HepG2 (cell line): Measurements from ENCODE around the gene TEDC1. TPM values are rescaled to one million over a fixed set of nuclear protein-coding genes. Genes with fewer than 3 reads are reported as not detected.
A peak's percentile ranks its signal among the peaks of the same experiment; 100 is the strongest.

Experiments used
- ATAC-seq: fragments of 200-7000 bp; cut with Tn5 transposase; 3 replicates; pipeline ENCODE4 v1.9.1; 2020; ENCODE audit warnings: mild to moderate bottlenecking, moderate library complexity
- BruUV-seq: library from RNA; stranded (reverse); fragments of 400-500 nt; replicated peaks from 2 replicates; lab custom pipeline; 2021; lab: Mats Ljungman, UMichigan
- CTCF ChIA-PET: fragments of 300-600 bp; formaldehyde crosslinking; extraction: SDS; loops from one replicate; lab custom pipeline; 2021; ENCODE audit warnings: low total read pairs, inconsistent platforms, low intra/inter-chr PET ratio; lab: Yijun Ruan, JAX
- POLR2A ChIA-PET: fragments of 350-600 bp; sonication (Branson Sonifier 250); formaldehyde crosslinking; loops from one replicate; lab custom pipeline; 2020; ENCODE audit warnings: antibody characterized with exemption, inconsistent platforms; lab: Yijun Ruan, JAX
- DNase-seq: peaks from one replicate; pipeline ENCODE4 v3.0.0-alpha.2; 2015; ENCODE audit warnings: low spot score
- FAIRE-seq: peaks from 3 replicates; lab custom pipeline; 2011; peaks lifted over from hg19 to GRCh38; lab: Jason Lieb, UNC
- H2AFZ ChIP-seq: one replicate; pipeline ENCODE4 v1.6.1; 2011; ENCODE audit warnings: low read length, inconsistent platforms
- H3K27ac ChIP-seq: fragments of 300-600 bp; 3 replicates; pipeline ENCODE4 v1.8.0; 2011; ENCODE audit warnings: mixed run types, mild to moderate bottlenecking, mixed read lengths, low read length, inconsistent platforms; ENCODE audit not compliant: insufficient read depth; ENCODE audit errors: extremely low read length
- H3K27me3 ChIP-seq, 2 experiments: fragments of 200-600 bp in 1 of 2; 2 replicates in 1 of 2; 3 replicates in 1 of 2; pipeline versions ENCODE4 v1.6.0 to v1.8.0; 2011; ENCODE audit warnings: low read length in 2 of 2, mild to moderate bottlenecking in 2 of 2, moderate library complexity in 2 of 2, inconsistent platforms in 1 of 2; ENCODE audit not compliant: insufficient read depth in 2 of 2, control insufficient read depth in 1 of 2
- H3K36me3 ChIP-seq, 2 experiments: fragments of 200-600 bp in 1 of 2; replicated peaks in 1 of 2; 2 replicates in 1 of 2; 3 replicates in 1 of 2; pipeline versions ENCODE4 v1.5.1 to v1.8.0; 2011; ENCODE audit warnings: low read length in 2 of 2, inconsistent platforms in 1 of 2; ENCODE audit not compliant: insufficient read depth in 2 of 2, control insufficient read depth in 1 of 2
- H3K4me1 ChIP-seq: 2 replicates; pipeline ENCODE4 v1.5.1; 2012; ENCODE audit warnings: low read length, inconsistent platforms; ENCODE audit not compliant: insufficient read depth
- H3K4me2 ChIP-seq: 2 replicates; pipeline ENCODE4 v1.6.0; 2011; ENCODE audit warnings: low read depth, low read length, inconsistent platforms
- H3K4me3 ChIP-seq, 3 experiments: fragments of 200-600 bp in 1 of 3; sonication (generic), shearing (Covaris generic) in 1 of 3; replicated peaks in 1 of 3; 2 replicates each; pipeline ENCODE4 v1.5.1; 2011 to 2016; ENCODE audit warnings: low read length in 3 of 3, inconsistent platforms in 2 of 3, low read depth in 2 of 3, mild to moderate bottlenecking in 2 of 3, control low read depth in 1 of 3, mixed read lengths in 1 of 3; ENCODE audit not compliant: insufficient read depth in 1 of 3
- H3K79me2 ChIP-seq: one replicate; pipeline ENCODE4 v1.6.1; 2011; ENCODE audit warnings: low read length, inconsistent platforms; ENCODE audit not compliant: insufficient read depth
- H3K9ac ChIP-seq: 2 replicates; pipeline ENCODE4 v1.6.0; 2011; ENCODE audit warnings: mild to moderate bottlenecking, low read depth, low read length, inconsistent platforms; ENCODE audit not compliant: insufficient read depth
- H3K9me3 ChIP-seq: 2 replicates; pipeline ENCODE4 v1.5.1; 2012; ENCODE audit warnings: mild to moderate bottlenecking, low read length
- H4K20me1 ChIP-seq: 2 replicates; pipeline ENCODE4 v1.6.0; 2011; ENCODE audit warnings: inconsistent platforms, mild to moderate bottlenecking, low read length, moderate library complexity; ENCODE audit not compliant: insufficient read depth
- ARID2 ChIP-seq: sonication (generic); formaldehyde crosslinking; IDR thresholded peaks from 2 replicates; pipeline ENCODE4 v1.8.1; 2022; ENCODE audit warnings: mild to moderate bottlenecking, missing genetic modification reagents, borderline replicate concordance
- CBX1 ChIP-seq: IDR thresholded peaks from one replicate; pipeline ENCODE4 v1.6.1; 2016; ENCODE audit warnings: antibody characterized with exemption, low read depth
- EP300 ChIP-seq, 3 experiments: sonication (generic) in 1 of 3; formaldehyde crosslinking in 1 of 3; IDR thresholded peaks; 2 replicates each; pipeline versions ENCODE4 v1.5.1 to v1.6.1; 2011 to 2020; ENCODE audit warnings: low read depth in 2 of 3, low read length in 2 of 3, borderline replicate concordance in 1 of 3, improper control_type of control experiment in 1 of 3, mild to moderate bottlenecking in 1 of 3, missing genetic modification reagents in 1 of 3, moderate library complexity in 1 of 3
- GFI1 ChIP-seq: sonication (generic); formaldehyde crosslinking; IDR thresholded peaks from 2 replicates; pipeline ENCODE4 v1.5.0; 2020; ENCODE audit warnings: missing genetic modification reagents, mild to moderate bottlenecking, borderline replicate concordance
- PCBP2 ChIP-seq: fragments of 200-400 bp; formaldehyde crosslinking; optimal IDR thresholded peaks from 2 replicates; pipeline ENCODE3; 2018; ENCODE audit warnings: low read length, low read depth; ENCODE audit not compliant: poor library complexity, severe bottlenecking
- PHF20 ChIP-seq: sonication (generic); formaldehyde crosslinking; IDR thresholded peaks from 2 replicates; pipeline ENCODE4 v1.5.0; 2020; ENCODE audit warnings: mild to moderate bottlenecking, missing genetic modification reagents
- RAD51 ChIP-seq: fragments of 450-650 bp; IDR thresholded peaks from 2 replicates; pipeline ENCODE4 v1.6.1; 2016; ENCODE audit warnings: borderline replicate concordance
- ZNF672 ChIP-seq: sonication (generic); formaldehyde crosslinking; IDR thresholded peaks from 2 replicates; pipeline ENCODE4 v1.8.1; 2022; ENCODE audit warnings: missing genetic modification reagents
- ZNF678 ChIP-seq: sonication (generic); formaldehyde crosslinking; IDR thresholded peaks from 2 replicates; pipeline ENCODE4 v1.4.0; 2020; ENCODE audit warnings: mild to moderate bottlenecking, missing genetic modification reagents
- ZNF761 ChIP-seq: sonication (generic); formaldehyde crosslinking; conservative IDR thresholded peaks from 2 replicates; pipeline ENCODE4 v1.4.0; 2020; ENCODE audit warnings: mild to moderate bottlenecking, missing genetic modification reagents
- whole genome bisulfite sequencing: methylation state at CpG from one replicate; pipeline ENCODE4 v1.1.6; 2017; ENCODE audit warnings: low lambda C conversion rate; 5-methylcytosine and 5-hydroxymethylcytosine counted together
- in situ Hi-C: cut with HindIII; loops from 2 replicates; pipeline ENCODE4 v1.10.0; 2017; ENCODE audit warnings: low pct_unique_long_range_greater_than_20kb; ENCODE audit not compliant: extremely low pct_ligation_motif_present
- intact Hi-C: fragments of 100-400 bp; cut with micrococcal nuclease; formaldehyde crosslinking; loops from one replicate; pipeline ENCODE4 v1.10.0; 2022; ENCODE audit not compliant: unreplicated experiment
- polyA plus RNA-seq, 8 experiments: library from polyadenylated mRNA; depleted of rRNA in 3 of 8; stranded (reverse) in 7 of 8; unstranded in 1 of 8; fragments of >200 nt; fragmentation: Illumina TruSeq in 4 of 8; extraction: Trizol in 4 of 8; gene quantifications; 2 replicates each; pipeline versions ENCODE4 v1.2.1 to v1.2.3, GENCODE V29; 2011 to 2016; ENCODE audit warnings: low read depth in 4 of 8, missing spikeins in 1 of 8, mixed read lengths in 1 of 8; ENCODE audit not compliant: insufficient read depth in 1 of 8
- total RNA-seq, 5 experiments: library from RNA; depleted of rRNA; stranded (reverse); fragments of >200 nt; fragmentation: Illumina TruSeq; extraction: Trizol; gene quantifications; 2 replicates each; pipeline ENCODE4 v1.2.3, GENCODE V29; 2016; ENCODE audit warnings: low read depth in 1 of 5
- TF ChIP-seq, protein P1 (sequence below): sonication (generic); formaldehyde crosslinking; conservative IDR thresholded peaks from 2 replicates; pipeline ENCODE4 v1.8.0; 2022; ENCODE audit warnings: mild to moderate bottlenecking, moderate library complexity, missing genetic modification reagents
- TF ChIP-seq, protein P2 (sequence below): sonication (generic); formaldehyde crosslinking; IDR thresholded peaks from 2 replicates; pipeline ENCODE4 v1.5.0; 2020; ENCODE audit warnings: mild to moderate bottlenecking, low read depth, missing genetic modification reagents, borderline replicate concordance
- TF ChIP-seq, protein P3 (sequence below), 2 experiments: sonication (generic) in 1 of 2; formaldehyde crosslinking in 1 of 2; IDR thresholded peaks; 2 replicates each; pipeline versions ENCODE4 v1.4.0 to v1.6.1; 2018 to 2020; ENCODE audit warnings: missing genetic modification reagents in 2 of 2, borderline replicate concordance in 1 of 2, low read depth in 1 of 2, mild to moderate bottlenecking in 1 of 2, missing biosample characterization in 1 of 2

TEDC1 gene
- total and polyA plus RNA-seq, 2 of the 13 experiments (the other 11 are each of a cell fraction or from before 2014, with no cell fraction given): 5.7 to 27.4 TPM

DNA sequence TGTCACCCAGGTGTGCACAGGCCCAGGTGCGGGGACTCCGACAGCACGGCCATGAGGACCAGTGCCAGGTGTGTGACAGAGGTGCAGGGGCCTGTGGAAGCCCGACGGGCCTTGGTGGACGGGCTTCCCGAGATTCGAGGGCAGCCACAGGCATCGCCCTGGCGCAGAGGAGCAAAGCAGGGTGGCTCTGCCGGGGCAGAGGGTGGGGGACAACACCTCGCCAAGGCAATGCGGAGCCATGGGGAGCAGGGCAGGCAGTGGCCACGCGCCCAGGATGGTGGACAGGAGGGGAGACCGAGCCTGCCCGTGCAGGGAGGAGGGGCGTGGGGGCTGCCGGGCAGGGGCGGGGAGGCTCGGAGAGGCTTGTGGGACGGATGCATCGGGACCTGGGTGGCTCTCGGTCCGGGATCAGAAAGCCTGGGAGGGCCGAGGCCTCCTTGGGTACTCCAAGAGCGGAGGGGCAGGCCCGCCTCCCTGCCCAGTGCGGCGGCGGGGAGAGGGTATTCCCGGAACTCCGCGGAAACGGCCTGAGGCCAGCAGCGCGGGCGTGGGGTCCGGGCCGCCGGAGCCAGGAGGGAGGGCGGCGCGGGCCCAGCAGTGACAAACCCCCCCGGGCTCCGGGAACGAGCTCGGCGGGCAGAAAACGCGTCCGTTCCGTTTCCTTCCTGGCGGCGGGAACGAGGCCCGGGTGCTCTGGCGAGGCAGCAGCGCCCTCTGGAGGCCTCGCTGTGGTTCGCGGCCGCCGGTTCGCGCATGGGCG is 37.0 kb downstream of the TEDC1 start:
- H3K27ac ChIP-seq: peak overlapping the region; percentile 51
- in situ Hi-C loops: loop anchor here (5.0 kb wide), 2 partner anchors 41 to 106 kb away; partner anchors contain the start of gene CRIP1
- TF ChIP-seq, protein P1, sequence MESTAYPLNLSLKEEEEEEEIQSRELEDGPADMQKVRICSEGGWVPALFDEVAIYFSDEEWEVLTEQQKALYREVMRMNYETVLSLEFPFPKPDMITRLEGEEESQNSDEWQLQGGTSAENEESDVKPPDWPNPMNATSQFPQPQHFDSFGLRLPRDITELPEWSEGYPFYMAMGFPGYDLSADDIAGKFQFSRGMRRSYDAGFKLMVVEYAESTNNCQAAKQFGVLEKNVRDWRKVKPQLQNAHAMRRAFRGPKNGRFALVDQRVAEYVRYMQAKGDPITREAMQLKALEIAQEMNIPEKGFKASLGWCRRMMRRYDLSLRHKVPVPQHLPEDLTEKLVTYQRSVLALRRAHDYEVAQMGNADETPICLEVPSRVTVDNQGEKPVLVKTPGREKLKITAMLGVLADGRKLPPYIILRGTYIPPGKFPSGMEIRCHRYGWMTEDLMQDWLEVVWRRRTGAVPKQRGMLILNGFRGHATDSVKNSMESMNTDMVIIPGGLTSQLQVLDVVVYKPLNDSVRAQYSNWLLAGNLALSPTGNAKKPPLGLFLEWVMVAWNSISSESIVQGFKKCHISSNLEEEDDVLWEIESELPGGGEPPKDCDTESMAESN (CRISPR knock-in tag): peak; percentile 77
- TF ChIP-seq PHF20 (CRISPR knock-in tag): no peak
- no peak for TF ChIP-seq RAD51
- TF ChIP-seq ZNF678 (CRISPR knock-in tag): no peak
- TF ChIP-seq, protein P2, sequence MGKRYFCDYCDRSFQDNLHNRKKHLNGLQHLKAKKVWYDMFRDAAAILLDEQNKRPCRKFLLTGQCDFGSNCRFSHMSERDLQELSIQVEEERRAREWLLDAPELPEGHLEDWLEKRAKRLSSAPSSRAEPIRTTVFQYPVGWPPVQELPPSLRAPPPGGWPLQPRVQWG (CRISPR knock-in tag): no peak
- no peak for TF ChIP-seq PCBP2
- TF ChIP-seq, protein P3, sequence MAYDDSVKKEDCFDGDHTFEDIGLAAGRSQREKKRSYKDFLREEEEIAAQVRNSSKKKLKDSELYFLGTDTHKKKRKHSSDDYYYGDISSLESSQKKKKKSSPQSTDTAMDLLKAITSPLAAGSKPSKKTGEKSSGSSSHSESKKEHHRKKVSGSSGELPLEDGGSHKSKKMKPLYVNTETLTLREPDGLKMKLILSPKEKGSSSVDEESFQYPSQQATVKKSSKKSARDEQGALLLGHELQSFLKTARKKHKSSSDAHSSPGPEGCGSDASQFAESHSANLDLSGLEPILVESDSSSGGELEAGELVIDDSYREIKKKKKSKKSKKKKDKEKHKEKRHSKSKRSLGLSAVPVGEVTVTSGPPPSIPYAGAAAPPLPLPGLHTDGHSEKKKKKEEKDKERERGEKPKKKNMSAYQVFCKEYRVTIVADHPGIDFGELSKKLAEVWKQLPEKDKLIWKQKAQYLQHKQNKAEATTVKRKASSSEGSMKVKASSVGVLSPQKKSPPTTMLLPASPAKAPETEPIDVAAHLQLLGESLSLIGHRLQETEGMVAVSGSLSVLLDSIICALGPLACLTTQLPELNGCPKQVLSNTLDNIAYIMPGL (CRISPR knock-in tag; IDR thresholded peaks at IDR 0.05; ENCODE audit: borderline replicate concordance in 1 of 2, low read depth in 1 of 2): peak; percentile 87 to 90
- TF ChIP-seq CBX1: no peak
- no peak for TF ChIP-seq EP300 (IDR thresholded peaks at IDR 0.05; ENCODE audit: low read depth in 2 of 2, low read length in 2 of 2)
- no peak for TF ChIP-seq EP300 (CRISPR knock-in tag; IDR thresholded peaks at IDR 0.05; ENCODE audit: borderline replicate concordance)
- no peak for TF ChIP-seq GFI1 (CRISPR knock-in tag)
- no peak for TF ChIP-seq ZNF761 (CRISPR knock-in tag)
- TF ChIP-seq ZNF672: no peak
- no peak for TF ChIP-seq ARID2 (CRISPR knock-in tag)

More for the DNA sequence above, 37.0 kb downstream of the TEDC1 start:
- Histone ChIP-seq H3K4me1 (peaks cover 41% of the 10 kb centered on the region), H3K4me3 (peak overlapping the region; percentile 79 to 89 (median 80)), H3K79me2 (no peaks in the 10 kb centered on the region), H3K4me2 (peak overlapping the region; percentile 85), H4K20me1 (no peaks in the 10 kb centered on the region), H3K9ac (peak overlapping the region; percentile 76), H2AFZ (no peak overlapping the region), H3K36me3 (0 out of 5 replicates have a peak, but pooled peaks cover 0 to 6% of the 10 kb centered on the region in 2 experiments), H3K9me3 (no peaks in the 10 kb centered on the region), H3K27me3 (peaks cover 0 to 18% of the 10 kb centered on the region in 2 experiments; a peak in 3 of 5 replicates)
- intact Hi-C loops: loop anchor here (2.0 kb wide), 1 partner anchor 47 kb away; no protein-coding TSS in a partner anchor
- ATAC-seq (peak; percentile 50), DNase-seq (peak; percentile 38), FAIRE-seq (no peak)
- POLR2A ChIA-PET: interaction anchor here (1.0 to 1.7 kb wide), 4 partner anchors 28 to 47 kb away, joined by 4 to 10 read pairs (median 8); no protein-coding TSS in a partner anchor
- CTCF ChIA-PET: interaction anchor here (1.1 to 4.1 kb wide), 3 partner anchors 38 to 80 kb away, joined by 3 to 15 read pairs (median 10); partner anchors contain the start of gene TEDC1
- BruUV-seq: no TSS peak
- WGBS: no CpG with 5 or more reads among the region's 67 CpGs
